HL-60 (cell line): ENCODE data around the gene COBLL1.

Source experiments
- DNase-seq, 2 experiments: peaks; one replicate each; pipeline ENCODE4 v3.0.0-alpha.2; 2010 to 2020; ENCODE audit warnings: low read depth in 1 of 2, low spot score in 1 of 2
- H3K27ac ChIP-seq: fragments of 250-450 bp; sonication (Bioruptor Pico); replicated peaks from 2 replicates; pipeline ENCODE4 v1.5.1; 2020; ENCODE audit warnings: mild to moderate bottlenecking, moderate library complexity
- H3K27me3 ChIP-seq: fragments of 250-450 bp; sonication (Bioruptor Pico); 2 replicates; pipeline ENCODE4 v1.5.1; 2021; ENCODE audit warnings: mild to moderate bottlenecking, moderate library complexity; ENCODE audit not compliant: insufficient read depth, poor library complexity, severe bottlenecking
- H3K4me3 ChIP-seq: replicated peaks from 2 replicates; pipeline ENCODE4 v1.5.1; 2011; ENCODE audit warnings: mild to moderate bottlenecking, control low read depth, low read length; ENCODE audit not compliant: insufficient read depth
- CTCF ChIP-seq: IDR thresholded peaks from one replicate; pipeline ENCODE4 v1.5.1; 2011; ENCODE audit warnings: low read length, control low read depth, inconsistent platforms; ENCODE audit not compliant: insufficient read depth
- GABPA ChIP-seq: IDR thresholded peaks from 2 replicates; pipeline ENCODE4 v1.6.1; 2012; ENCODE audit warnings: low read depth
- POLR2AphosphoS5 ChIP-seq: IDR thresholded peaks from 2 replicates; pipeline ENCODE4 v1.6.1; 2012; ENCODE audit warnings: low read depth
- SPI1 ChIP-seq: IDR thresholded peaks from 2 replicates; pipeline ENCODE4 v1.6.1; 2012; ENCODE audit warnings: low read depth, mild to moderate bottlenecking, borderline replicate concordance
- TF ChIP-seq, protein P1 (sequence below): IDR thresholded peaks from 2 replicates; pipeline ENCODE4 v1.6.1; 2012; ENCODE audit warnings: low read depth; ENCODE audit not compliant: insufficient replicate concordance

COBLL1 gene

DNA sequence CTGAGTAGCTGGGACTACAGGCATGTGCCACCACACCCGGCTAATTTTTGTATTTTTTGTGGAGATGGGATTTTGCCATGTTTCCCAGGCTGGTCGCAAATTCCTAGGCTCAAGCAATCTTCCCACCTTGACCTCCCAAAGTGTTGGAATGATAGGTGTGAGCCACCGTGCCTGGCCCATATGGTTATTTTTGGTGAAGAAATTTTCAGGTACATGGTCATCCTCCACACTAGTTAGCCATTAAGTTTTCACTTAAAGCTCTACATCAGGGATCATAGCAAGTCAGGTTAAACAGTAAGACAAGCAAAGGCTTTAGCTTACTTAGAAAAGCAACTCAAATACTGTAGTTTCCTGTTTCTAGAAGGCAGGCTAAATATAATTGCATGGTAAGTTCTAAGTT is 116.1 kb downstream of the COBLL1 start:
- H3K4me3 ChIP-seq: no peak overlapping the region
- DNase-seq: no peak
- no peak overlapping the region for H3K27ac ChIP-seq
- no peaks in the 10 kb centered on the region for H3K27me3 ChIP-seq
- TF ChIP-seq GABPA (no peak), CTCF (no peak), SPI1 (no peak), POLR2AphosphoS5 (no peak)
- TF ChIP-seq, protein P1, sequence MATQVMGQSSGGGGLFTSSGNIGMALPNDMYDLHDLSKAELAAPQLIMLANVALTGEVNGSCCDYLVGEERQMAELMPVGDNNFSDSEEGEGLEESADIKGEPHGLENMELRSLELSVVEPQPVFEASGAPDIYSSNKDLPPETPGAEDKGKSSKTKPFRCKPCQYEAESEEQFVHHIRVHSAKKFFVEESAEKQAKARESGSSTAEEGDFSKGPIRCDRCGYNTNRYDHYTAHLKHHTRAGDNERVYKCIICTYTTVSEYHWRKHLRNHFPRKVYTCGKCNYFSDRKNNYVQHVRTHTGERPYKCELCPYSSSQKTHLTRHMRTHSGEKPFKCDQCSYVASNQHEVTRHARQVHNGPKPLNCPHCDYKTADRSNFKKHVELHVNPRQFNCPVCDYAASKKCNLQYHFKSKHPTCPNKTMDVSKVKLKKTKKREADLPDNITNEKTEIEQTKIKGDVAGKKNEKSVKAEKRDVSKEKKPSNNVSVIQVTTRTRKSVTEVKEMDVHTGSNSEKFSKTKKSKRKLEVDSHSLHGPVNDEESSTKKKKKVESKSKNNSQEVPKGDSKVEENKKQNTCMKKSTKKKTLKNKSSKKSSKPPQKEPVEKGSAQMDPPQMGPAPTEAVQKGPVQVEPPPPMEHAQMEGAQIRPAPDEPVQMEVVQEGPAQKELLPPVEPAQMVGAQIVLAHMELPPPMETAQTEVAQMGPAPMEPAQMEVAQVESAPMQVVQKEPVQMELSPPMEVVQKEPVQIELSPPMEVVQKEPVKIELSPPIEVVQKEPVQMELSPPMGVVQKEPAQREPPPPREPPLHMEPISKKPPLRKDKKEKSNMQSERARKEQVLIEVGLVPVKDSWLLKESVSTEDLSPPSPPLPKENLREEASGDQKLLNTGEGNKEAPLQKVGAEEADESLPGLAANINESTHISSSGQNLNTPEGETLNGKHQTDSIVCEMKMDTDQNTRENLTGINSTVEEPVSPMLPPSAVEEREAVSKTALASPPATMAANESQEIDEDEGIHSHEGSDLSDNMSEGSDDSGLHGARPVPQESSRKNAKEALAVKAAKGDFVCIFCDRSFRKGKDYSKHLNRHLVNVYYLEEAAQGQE: no peak

DNA sequence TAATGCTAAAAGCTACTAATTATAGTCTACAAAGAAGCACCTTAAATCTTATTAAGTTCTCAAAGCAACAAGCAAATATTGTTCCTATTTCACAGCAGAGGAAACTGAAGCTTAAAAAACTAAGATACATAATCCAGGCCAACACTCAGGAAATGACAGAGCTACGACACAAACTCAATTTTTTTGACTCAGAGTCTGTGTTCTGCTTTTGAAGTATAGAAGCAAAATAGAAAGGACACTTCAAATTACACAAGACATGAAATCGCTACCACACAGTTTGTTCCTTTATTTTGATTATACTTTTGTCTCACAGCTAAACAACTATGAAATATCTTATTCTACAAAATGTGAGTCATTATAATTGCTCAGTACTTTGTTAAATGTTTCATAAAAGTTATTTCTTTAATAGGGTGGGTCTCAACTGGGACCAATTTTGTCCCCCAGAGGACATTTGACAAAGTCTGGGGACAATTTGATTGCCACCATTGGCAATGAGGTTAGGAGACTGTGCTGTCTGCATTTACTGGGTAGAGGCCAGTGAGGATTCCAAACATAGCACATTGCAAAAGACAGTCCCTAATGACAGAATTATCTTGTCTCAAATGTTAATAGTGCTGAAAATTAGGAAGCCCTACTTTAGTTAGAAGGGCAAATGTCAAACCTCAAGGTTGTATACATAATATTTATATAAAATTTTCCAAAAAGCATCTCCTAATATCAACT is 118.8 kb downstream of the COBLL1 start:
- TF ChIP-seq CTCF (no peak), SPI1 (no peak), POLR2AphosphoS5 (no peak), GABPA (no peak)
- TF ChIP-seq, protein P1: no peak
- DNase-seq: no peak
- Histone ChIP-seq H3K27ac (no peak overlapping the region), H3K27me3 (no peaks in the 10 kb centered on the region), H3K4me3 (no peak overlapping the region)

DNA sequence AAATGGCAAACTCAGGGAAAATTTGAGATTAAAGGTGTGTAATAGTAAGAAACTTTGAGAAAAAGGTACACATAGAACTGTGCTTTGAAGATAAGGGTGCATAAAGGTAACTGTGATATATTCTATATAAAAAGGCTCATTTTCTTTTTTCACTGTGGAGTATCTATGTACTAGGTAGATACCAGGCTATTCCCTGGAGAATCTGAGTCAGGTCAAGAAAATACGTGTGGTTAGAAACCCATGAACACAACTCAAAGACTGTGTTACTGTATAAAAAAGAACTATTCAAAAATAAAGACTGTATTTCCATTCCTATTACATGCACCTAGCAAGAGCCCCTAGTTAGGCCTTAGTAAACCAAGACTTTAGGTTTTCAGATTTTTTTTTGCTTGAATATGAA is 120.2 kb downstream of the COBLL1 start:
- H3K4me3 ChIP-seq: no peak overlapping the region
- no peak overlapping the region for H3K27ac ChIP-seq
- TF ChIP-seq POLR2AphosphoS5 (no peak), SPI1 (no peak), GABPA (no peak), CTCF (no peak)
- TF ChIP-seq, protein P1: no peak
- DNase-seq: no peak
- H3K27me3 ChIP-seq: no peaks in the 10 kb centered on the region
